Stimulated activated CD4-positive, alpha-beta T cell treated with anti-CD3 and anti-CD28 coated beads, Interleukin-4, amount 100 ng/mL, for 48 hours (primary cell): Measurements from ENCODE around the gene OSTM1.

Source experiments
- DNase-seq, 2 donors: peaks; one replicate each; pipeline ENCODE4 v3.0.0-alpha.2; 2020; ENCODE audit warnings: low read depth in 2 of 2

Gene OSTM1

DNA sequence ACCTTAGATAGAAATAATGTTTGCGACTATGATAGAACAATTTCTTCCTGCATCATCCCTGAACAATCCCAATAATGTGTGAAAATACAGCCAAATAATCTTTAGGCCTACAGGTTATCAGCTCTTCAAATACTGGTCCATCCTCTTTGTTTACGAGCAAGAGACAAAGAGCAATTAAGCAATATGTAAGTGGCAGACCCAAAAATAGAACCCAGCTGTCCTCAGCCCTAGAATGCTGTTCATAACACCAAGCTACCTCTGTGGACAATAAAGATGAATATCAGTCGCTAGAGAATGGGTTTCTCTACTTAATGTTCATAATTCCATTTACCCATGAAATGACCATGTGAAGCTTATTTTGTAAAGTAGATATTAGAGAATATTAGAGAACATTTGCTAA, 28.4 kb upstream of the OSTM1 start:
- no peak for DNase-seq

DNA sequence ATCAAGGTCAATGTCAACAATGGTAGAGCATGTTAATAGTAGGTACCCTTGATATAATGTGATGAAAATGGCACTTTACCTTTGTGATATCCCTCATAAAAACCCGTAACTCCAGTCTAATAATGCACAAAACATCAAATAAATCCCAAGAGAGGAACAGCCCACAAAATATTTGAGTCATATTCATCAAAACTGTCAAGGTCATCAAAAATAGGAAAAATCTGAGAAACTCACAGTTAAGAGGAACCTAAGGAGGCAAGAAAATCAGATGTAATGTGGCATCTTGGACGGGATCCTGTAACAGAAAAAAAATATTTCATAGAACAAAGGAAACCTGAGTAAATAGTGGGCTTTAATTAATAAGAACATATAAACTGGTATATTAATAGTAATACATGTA, 25.5 kb upstream of the OSTM1 start:
- DNase-seq: no peak

DNA sequence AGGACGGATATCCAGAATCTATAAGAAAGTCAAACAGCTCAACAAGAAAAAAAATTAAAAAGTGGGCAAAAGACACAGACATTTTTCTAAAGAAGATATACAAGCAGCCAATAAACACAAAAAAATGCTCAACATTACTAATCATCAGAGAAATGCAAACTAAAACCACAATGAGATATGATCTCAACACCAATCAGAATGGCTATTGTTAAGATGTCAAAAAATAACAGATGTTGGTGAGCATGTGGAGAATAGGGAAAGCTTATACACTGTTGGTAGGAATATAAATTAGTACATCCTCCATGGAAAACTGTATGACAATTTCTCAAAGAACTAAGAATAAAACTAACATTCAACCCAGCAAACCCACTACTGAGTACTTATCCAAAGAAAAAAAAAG, 23.3 kb upstream of the OSTM1 start:
- no peak for DNase-seq

DNA sequence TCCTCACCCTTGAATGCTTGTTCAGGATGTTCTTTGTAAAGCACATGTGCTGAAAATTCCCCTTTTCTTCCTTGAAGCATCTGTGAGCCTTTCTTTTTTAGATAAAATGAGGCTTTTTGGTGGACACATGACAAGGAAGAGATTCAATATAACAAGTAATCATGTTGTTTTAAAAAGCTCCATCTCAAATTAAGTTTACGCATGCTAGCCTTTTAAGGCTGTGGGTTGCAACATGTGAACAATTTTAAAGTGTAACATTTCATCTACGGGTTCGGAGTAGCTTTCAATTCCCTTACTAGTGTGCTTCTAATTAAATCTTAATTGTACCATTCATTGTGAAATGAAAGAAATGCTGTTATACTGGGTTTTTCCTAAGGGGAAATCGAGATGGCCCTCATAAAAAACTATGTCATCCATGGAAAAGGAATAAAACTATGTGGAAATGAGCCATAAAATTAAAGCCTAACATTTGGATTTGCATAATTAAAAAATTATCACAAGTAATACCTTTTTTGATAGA, 19.3 kb upstream of the OSTM1 start:
- DNase-seq: no peak

DNA sequence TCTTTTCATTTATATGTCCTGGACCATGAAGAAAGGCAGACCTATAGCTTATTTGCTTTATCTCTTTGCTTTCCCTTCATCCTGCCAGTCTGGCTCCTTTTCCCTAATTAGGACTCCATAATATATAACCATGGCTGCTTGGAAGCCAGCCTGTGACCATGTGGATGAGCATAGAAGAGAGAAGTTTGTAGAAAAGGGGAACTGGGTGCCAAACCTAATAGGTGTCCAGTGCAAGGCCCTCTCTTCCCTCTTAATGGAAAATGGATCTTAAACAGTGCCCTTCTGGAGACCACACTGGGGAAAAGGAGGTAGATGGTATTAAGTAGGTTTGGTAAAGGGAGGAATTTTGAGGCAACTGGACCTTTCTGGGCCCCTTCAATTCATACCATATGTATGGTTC, 16.7 kb upstream of the OSTM1 start:
- no peak for DNase-seq

DNA sequence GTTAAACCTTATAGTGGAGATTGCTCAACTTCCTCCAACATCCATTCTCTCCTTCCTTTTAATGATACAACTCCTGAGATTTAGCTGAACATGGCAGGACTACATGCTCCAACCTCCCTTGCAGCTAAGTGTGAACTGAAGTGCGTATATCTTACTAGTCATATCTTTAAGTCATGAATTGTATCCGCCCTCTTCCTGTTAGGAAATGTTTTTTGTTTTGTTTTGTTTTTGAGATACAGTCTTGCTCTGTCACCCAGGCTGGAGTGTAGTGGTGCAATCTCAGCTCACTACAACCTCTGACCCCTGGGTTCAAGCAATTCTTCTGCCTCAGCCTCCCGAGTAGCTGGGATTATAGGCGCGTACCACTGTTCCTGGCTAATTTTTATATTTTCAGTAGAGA, 8.8 kb upstream of the OSTM1 start:
- no peak for DNase-seq

DNA sequence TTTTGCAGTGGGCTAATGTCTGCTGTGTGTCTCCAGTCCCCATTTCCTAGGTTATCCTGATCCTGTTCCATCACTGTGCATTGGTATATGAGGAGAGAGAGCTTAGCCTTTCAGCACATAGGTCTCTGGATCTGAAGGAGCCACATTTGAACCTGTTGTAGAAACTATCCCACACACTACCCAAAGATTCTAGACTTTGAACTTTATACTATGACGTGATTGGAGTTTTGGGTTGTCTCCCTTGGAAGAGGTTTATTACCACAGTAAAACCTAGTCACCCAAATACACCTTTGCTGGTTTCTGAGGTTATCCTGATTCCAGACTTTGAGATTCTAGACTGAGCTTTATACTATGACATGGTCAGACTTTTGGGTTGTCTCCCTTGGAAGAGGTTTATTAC, 8.0 kb upstream of the OSTM1 start:
- no peak for DNase-seq

DNA sequence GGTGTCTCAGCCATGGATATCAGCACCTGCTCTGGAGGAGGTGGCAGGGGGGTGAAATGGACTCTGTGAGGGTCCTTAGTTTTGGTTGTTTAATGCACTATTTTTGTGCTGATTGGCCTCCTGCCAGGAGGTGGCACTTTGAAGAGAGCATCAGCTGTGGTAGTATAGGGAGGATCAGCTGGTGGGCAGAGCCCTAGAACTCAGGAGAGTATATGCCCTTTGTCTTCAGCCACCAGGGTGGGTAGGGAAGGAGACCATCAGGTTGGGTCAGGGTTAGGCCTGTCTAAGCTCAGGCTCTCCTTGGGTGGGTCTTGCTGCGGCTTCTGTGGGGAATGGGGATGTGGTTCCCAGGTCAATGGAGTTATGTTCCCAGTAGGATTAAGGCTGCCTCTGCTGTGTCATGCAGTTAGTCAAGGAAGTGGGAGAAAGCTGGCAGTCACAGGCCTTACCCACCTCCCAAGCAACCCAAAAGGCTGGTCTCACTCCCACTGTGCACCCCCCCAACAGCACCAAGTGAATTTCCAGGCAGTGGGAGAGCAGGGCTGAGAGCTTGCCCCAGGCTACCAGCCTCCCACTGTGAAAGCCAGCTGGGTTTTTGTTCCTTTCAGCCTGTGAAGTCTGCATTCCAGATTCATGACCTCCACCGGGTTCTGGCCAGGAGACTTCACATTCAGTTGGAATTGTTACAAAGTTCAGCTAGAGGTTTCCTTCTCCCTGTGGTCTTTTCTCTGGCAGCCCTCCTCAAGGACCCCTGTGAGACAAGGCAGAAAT, 5.7 kb upstream of the OSTM1 start:
- no peak for DNase-seq

DNA sequence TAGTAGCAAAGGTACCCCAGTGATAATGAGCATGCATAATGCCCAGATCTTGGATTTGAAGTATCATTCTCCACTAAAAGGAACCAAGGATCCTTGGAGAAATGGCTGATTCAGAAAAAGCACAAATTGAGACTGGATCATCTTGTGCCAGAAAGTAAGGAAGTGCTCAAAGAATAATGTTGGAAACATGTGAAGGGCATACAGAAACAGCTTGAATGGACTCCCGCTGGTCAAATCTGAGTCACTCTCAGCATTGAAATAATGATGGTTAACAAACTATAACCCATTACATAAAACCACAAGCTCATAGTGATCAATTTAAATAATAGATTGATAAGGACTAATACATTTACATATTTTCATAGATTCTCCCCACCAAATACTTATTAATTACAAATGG, 3.6 kb upstream of the OSTM1 start:
- DNase-seq: no peak

DNA sequence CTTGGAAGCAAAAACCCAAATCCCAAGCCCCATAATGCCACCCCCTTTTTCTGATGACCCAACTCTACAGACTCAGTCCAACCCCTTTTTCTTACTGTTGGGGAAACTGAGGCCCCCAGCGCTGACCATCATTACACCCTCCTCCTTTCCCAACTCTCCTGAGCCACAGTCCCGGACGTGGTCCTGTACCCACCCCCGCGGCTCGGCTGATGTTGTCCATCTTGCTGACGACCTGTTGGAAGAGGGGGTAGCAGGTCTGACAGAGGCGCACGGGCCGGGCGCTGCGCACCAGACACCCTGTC, 533 bp downstream of the OSTM1 start:
- no peak for DNase-seq

DNA sequence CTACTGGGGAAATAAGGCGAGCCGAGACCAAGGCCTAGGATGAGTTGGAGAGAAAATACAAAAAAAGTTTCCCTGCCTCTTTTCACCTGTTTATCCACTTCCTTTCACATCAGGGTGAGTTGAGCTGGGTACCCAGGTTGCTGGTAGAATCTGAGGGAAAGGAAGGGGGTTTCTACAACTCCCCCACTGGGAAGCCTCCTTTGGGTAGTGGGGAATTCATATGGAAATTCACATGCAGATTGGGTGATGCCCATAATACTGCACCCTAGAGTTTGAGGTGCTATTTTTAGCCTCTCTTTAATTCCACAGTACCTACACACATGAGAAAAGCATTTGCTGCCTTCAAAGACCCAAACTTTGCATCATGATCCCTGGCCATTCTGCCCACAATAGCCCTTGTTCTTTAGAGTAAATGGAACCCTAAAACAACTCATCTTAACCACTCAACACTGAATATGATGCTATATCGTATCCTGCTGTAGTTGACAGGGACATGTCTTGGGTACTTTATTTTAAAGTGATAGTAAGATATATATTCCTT, 2.7 kb downstream of the OSTM1 start:
- no peak for DNase-seq

DNA sequence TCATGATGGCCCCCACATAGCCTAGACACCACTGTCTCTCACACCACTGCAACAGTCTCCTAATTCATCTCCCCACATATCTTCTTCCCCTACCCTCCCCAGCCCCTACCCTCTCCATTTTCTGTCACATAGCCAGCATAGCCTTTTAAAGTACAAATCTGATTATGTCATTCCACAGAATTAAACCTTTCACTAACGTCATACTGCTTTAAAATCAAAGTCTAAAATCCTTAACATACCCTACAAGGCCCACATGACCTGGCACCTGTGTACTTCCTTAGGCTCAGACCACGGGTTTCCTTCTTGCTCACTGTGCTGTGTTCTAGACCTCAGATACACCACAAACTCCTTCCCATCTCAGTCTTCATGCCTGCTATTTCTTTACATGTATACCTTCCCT, 5.9 kb downstream of the OSTM1 start:
- DNase-seq: peak in 1 of 2 donors; percentile 10

DNA sequence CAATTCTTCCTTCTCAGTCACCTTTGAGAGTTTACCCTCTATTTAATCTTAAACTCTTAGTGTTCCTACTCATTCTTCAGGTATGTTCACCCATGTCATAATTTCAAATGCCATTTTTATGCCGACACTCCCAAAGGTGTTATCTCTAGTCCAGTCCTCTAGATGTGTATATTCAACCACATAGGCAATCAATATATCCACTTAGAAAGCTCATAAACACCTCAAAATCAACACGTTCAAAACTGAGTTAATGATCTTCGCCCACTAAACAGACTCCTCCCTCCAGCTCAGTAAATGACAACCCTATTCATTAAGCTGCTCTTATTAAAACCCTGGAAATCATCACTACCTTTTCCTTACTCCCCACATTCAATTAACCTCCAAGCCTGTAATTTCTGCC, 6.4 kb downstream of the OSTM1 start:
- DNase-seq: no peak

DNA sequence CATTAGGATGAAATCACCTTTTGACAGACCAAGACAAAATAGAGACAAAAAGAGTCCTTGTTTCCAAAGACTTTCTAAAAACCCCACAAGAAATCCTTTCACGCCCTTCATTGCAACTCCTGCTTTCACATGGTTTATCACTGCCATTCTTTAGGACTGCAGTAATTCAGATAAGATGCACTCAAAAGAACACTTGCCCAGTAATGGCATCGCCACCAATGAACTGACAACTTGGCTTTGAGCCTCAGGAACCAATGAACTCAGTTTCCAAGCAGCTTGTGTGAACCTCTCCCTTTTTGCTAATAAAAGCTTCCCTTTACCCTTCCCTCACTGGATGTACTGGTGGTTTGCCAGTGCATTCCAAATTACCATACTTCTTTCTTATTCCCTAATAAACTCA, 21.8 kb downstream of the OSTM1 start:
- DNase-seq: no peak

DNA sequence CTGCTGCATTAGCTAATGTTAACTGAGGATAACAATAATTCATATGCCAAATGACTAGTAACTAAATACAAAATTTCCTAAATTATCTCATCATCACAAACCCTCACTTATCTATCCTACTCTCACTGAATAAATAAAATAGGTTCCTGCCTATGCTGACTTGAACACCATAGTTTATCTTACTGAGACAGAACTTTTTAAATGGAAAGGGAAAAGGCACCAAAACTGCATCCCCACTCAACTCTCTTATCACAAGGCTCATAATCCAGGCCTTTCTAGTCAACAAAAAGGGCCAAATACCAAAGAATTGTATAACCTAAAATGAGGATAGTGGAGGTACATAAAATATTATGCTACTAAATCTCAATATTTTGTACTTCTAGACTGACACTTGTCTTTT, 23.1 kb downstream of the OSTM1 start:
- no peak for DNase-seq

DNA sequence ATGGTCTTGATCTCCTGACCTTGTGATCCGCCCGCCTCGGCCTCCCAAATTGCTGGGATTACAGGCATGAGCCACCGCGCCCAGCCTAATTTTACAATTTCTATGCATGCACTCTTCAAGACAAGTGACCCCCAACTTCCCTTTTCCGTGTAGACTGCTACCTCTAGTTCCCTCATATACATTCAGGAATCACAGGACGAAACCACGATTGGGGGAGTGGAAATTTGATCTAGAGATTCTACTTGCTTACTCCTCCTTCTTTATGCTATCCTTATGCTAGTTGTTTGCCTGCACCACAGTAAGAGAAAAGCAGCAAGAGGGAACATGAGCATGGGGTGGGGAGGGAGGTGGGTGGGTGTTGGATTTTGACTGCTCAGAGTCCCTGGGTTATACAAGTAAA, 34.9 kb downstream of the OSTM1 start:
- no peak for DNase-seq

DNA sequence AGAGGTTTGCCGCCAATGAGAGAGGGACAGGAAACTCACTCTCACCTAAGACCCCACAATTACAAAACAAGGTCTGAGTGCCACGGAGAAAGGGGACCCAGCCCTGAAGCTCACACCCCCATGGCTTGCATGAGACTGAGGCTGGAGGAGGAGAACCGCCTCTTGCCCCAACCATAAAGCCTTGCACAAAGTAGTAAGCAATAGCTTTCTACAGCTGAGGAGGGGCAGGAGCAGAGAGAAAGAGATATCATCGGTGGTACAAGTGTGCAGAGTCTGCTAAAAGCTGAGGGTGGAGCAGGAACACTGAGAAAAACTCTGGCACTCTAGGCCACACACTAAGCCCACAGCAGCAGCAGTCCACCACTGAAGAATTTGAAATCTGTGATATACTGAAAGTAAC, 37.7 kb downstream of the OSTM1 start:
- no peak for DNase-seq

DNA sequence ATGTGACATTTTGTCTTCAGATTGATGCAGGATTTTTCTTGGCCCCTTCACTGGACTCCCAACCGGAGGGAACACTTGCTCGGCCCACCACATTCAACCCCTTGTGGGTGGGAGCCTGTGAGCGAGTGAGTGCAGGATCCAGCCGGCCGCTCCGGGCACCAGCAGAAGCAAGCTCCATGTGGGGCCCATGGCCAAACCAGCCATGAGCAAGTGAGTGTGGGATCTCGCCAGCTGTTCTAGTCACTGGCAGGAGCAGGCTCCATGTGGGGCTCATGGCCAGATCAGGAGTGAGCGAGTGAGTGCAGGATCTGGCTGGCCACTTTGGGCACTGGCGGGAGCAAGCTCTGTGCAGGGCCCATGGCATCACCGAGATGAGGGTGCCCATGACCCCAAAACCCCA, 42.6 kb downstream of the OSTM1 start:
- DNase-seq: no peak

DNA sequence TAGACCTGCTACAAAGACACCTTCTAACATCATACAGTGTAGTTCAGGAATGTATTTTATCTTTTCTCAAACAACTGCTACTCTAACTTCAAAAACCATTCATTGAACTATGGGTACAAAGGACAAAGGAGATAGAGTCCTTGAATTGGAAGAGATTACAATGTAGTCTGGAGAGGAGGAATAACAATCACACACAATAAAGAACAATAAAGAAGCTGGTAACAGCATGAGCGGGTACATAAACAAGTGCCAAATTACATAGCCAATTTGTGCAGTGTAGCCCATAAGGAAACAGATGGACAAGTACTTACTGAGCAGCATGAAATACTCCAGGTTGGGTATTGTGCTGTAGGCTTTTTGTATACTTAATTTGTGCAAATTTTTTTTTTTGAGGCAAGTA, 44.3 kb downstream of the OSTM1 start:
- DNase-seq: no peak

DNA sequence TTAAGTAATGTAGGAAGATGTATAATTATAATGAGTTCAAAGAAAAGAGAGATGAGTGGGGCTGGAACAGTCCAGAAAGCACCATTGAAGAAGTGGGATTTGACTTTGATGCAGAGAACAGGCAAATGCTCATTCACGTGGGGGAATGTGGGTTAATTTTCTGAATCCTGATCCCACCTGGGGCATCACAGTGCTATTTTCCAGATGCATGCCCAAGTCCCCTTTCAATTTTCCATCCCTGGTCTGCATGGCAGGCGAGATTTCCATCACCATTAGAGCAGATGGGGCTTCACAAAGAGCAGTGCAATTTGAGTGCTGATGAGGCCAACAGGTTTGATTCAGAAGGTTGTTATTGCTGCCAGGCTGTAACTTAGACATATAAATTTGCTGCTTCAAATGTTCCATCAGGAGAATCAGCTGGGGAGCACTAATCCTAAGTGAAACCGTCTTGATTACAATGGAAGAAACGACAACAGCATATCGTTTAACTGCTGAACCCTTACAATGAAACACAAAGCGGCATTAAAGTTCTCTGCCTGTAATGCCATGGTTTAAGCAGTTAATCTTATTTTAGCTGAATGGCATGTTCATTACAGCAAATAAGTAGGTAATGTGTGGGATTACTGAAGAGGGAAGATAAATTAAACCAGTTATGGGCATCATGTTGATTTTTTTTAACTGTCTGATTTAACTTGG, 45.2 kb downstream of the OSTM1 start:
- DNase-seq: no peak

DNA sequence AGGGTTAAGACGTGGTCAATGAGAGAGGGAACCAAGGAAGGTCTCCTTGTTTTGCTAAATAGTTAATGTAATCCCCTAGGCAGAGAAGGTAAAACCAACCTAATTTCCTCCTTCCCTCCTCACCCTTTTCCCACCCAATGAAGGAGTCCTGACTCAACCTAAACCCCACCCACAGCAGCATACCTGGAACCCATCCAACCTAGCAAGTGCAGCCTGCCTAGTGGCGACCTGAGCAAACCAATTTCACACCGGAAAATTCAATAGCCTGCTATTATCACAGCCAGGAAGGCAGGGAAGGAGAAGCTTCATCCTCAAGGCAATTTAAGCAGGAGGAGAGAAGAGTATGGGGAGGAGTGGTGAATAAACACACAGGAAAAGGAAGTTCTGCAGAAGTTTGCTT, 46.9 kb downstream of the OSTM1 start:
- DNase-seq: no peak

DNA sequence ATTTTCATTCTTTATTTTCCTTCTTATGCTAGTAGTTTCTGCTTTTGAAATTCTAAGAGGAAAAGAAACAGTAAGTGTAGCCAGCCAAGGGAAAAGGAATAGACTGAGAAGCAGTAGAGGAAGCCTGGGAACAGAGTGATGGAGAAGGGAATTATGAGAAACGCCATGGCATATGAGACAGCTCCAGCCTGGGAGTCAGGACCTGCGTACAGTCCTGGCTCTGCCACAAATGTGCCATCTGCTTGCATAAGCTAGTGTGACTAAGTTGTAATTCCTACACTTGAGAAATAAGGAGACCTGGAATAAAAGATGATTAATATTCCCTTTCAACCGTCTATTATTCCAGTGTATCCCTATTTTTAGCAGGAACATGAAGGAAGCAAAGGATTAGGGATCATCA, 47.5 kb downstream of the OSTM1 start:
- DNase-seq: no peak

DNA sequence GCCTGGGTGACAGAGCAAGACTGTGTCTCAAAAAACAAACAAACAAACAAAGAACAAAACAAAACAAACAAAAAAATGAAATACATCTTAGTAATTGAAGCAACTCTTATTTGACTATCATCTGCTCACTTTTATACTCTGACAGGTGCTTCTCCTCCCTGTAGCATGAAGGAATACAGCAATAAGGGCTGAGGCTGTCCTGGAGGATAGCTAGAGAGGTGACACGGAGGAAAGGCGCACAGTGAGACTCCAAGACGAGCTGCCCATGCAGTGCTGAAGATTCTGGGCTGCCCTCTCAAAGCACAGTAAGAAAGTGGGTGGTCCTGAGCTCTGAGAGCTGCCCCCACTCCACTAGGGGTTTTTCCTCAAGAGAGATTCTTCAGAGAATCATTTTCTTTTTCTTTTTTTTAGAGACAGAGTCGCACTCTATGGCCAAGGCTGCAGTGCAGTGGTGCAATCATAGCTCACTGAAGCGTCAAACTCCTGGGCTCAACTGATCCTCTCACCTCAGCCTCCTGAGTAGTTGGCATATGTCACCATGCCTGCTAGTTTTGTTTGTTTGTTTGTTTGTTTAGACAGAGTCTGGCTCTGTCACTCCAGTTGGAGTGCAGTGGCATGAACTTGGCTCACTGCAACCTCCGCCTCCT, 50.0 kb downstream of the OSTM1 start:
- no peak for DNase-seq
